SH-SY5Y (cell line): ENCODE data around the gene ITGA6.

Experiments used
- GATA2 ChIP-seq: IDR thresholded peaks from 2 replicates; pipeline ENCODE4 v1.6.1; 2011; ENCODE audit warnings: mild to moderate bottlenecking, low read depth, low read length
- GATA3 ChIP-seq: IDR thresholded peaks from 2 replicates; pipeline ENCODE4 v1.6.1; 2011; ENCODE audit warnings: low read depth, mild to moderate bottlenecking, low read length, moderate library complexity

ITGA6 gene

GRCh38 chr2:172462849-172463381 lies 35.5 kb downstream of the ITGA6 start:
- no peak for TF ChIP-seq GATA2
- no peak for TF ChIP-seq GATA3

- TF ChIP-seq GATA2 (no peak), GATA3 (no peak)
Observed at GRCh38 chr2:172464400-172465129, 37.2 kb downstream of the ITGA6 start.

GRCh38 chr2:172465417-172466334 lies 38.3 kb downstream of the ITGA6 start:
- TF ChIP-seq GATA2 (peak; percentile 74), GATA3 (no peak)

- no peak for TF ChIP-seq GATA2
- TF ChIP-seq GATA3, result no peak
Observed at GRCh38 chr2:172467382-172467781, 40.0 kb downstream of the ITGA6 start.

GRCh38 chr2:172470958-172471922 lies 43.9 kb downstream of the ITGA6 start:
- TF ChIP-seq GATA3 (no peak), GATA2 (no peak)

- TF ChIP-seq GATA3 (no peak), GATA2 (no peak)
Observed at GRCh38 chr2:172472446-172473033, 45.2 kb downstream of the ITGA6 start.

- TF ChIP-seq GATA2, result no peak
- TF ChIP-seq GATA3, result no peak
Observed at GRCh38 chr2:172473167-172473566, 45.8 kb downstream of the ITGA6 start.

- TF ChIP-seq GATA2, result no peak
- TF ChIP-seq GATA3, result no peak
Observed at GRCh38 chr2:172478353-172478752, 51.0 kb downstream of the ITGA6 start.

- TF ChIP-seq GATA3 (no peak), GATA2 (no peak)
Observed at GRCh38 chr2:172480301-172481218, 53.2 kb downstream of the ITGA6 start.

GRCh38 chr2:172481507-172482262 lies 54.3 kb downstream of the ITGA6 start:
- TF ChIP-seq GATA2 (no peak), GATA3 (no peak)

GRCh38 chr2:172484253-172484652 lies 56.9 kb downstream of the ITGA6 start:
- TF ChIP-seq GATA2 (peak; percentile 38; the same call in 1 of the 2 replicates), GATA3 (0 out of 2 replicates have a peak, but pooled peaks have one; percentile 18)
